ENCODE results near the gene ERI2. TPM values are rescaled to one million over a fixed set of nuclear protein-coding genes. Genes with fewer than 3 reads are reported as not detected.

ERI2 gene
- total RNA-seq, 1 donor from 2014 or later = 17.6 TPM

- H3K36me3 ChIP-seq = no peaks in the 10 kb centered on the region
- H3K9me3 ChIP-seq = no peaks in the 10 kb centered on the region
- H3K27ac ChIP-seq = no peak overlapping the region
- no peak for TF ChIP-seq CTCF (IDR thresholded peaks at IDR 0.05)
- no peaks in the 10 kb centered on the region for H3K27me3 ChIP-seq (ENCODE audit: low read depth)
- ATAC-seq (no peak), DNase-seq (no peak)
- H3K4me3 ChIP-seq = no peak overlapping the region
- H3K4me1 ChIP-seq = peaks cover 23% of the 10 kb centered on the region
- intact Hi-C loops (cut with DNase I) = no loop called here
These were observed 39.8 kb upstream of the ERI2 start for GRCh38 chr16:20846030-20846429.

- no peak overlapping the region for H3K27ac ChIP-seq
- ATAC-seq = no peak
These were observed 38.3 kb upstream of the ERI2 start for GRCh38 chr16:20844588-20844987.

GRCh38 chr16:20844054-20844453 is 37.8 kb upstream of the ERI2 start:
- H3K4me1 ChIP-seq = peaks cover 7% of the 10 kb centered on the region
- intact Hi-C loops (cut with DNase I) = no loop called here
- no peak for TF ChIP-seq CTCF (IDR thresholded peaks at IDR 0.05)

More at GRCh38 chr16:20844588-20844987, 38.3 kb upstream of the ERI2 start:
- no peaks in the 10 kb centered on the region for H3K27me3 ChIP-seq (ENCODE audit: low read depth)
- H3K9me3 ChIP-seq = no peaks in the 10 kb centered on the region
- intact Hi-C loops (cut with DNase I) = no loop called here
- H3K4me3 ChIP-seq = no peak overlapping the region
- DNase-seq = no peak
- H3K36me3 ChIP-seq = no peaks in the 10 kb centered on the region
- H3K4me1 ChIP-seq = peaks cover 8% of the 10 kb centered on the region
- no peak for TF ChIP-seq CTCF (IDR thresholded peaks at IDR 0.05)

GRCh38 chr16:20839504-20839903 is 33.2 kb upstream of the ERI2 start:
- TF ChIP-seq CTCF (IDR thresholded peaks at IDR 0.05) = no peak
- Histone ChIP-seq H3K36me3 (no peaks in the 10 kb centered on the region), H3K4me1 (peaks cover 1% of the 10 kb centered on the region), H3K27ac (no peak overlapping the region), H3K9me3 (peaks cover 7% of the 10 kb centered on the region), H3K4me3 (no peak overlapping the region), H3K27me3 (ENCODE audit: low read depth) (no peaks in the 10 kb centered on the region)
- ATAC-seq (no peak), DNase-seq (no peak)
- intact Hi-C loops (cut with DNase I) = no loop called here

More at GRCh38 chr16:20844054-20844453, 37.8 kb upstream of the ERI2 start:
- ATAC-seq (no peak), DNase-seq (no peak)
- Histone ChIP-seq H3K27me3 (ENCODE audit: low read depth) (no peaks in the 10 kb centered on the region), H3K27ac (no peak overlapping the region), H3K4me3 (no peak overlapping the region), H3K9me3 (no peaks in the 10 kb centered on the region), H3K36me3 (no peaks in the 10 kb centered on the region)

GRCh38 chr16:20838240-20838639 is 32.0 kb upstream of the ERI2 start:
- no peak overlapping the region for H3K27ac ChIP-seq
- peaks cover 7% of the 10 kb centered on the region for H3K9me3 ChIP-seq
- intact Hi-C loops (cut with DNase I) = no loop called here
- H3K36me3 ChIP-seq = no peaks in the 10 kb centered on the region
- no peaks in the 10 kb centered on the region for H3K27me3 ChIP-seq (ENCODE audit: low read depth)
- ATAC-seq (no peak), DNase-seq (no peak)
- no peak for TF ChIP-seq CTCF (IDR thresholded peaks at IDR 0.05)
- H3K4me3 ChIP-seq = no peak overlapping the region
- H3K4me1 ChIP-seq = no peaks in the 10 kb centered on the region

GRCh38 chr16:20833086-20833485 is 26.8 kb upstream of the ERI2 start:
- H3K9me3 ChIP-seq = peaks cover 7% of the 10 kb centered on the region
- no peak overlapping the region for H3K4me3 ChIP-seq
- H3K36me3 ChIP-seq = no peaks in the 10 kb centered on the region
- no peaks in the 10 kb centered on the region for H3K27me3 ChIP-seq (ENCODE audit: low read depth)
- no peak for TF ChIP-seq CTCF (IDR thresholded peaks at IDR 0.05)
- H3K4me1 ChIP-seq = no peaks in the 10 kb centered on the region
- H3K27ac ChIP-seq = no peak overlapping the region
- ATAC-seq (no peak), DNase-seq (no peak)
- intact Hi-C loops (cut with DNase I) = no loop called here

Measured in lower lobe of right lung (tissue), 2 donors.